ENCODE measurements around the gene ENOX1. TPM values are rescaled to one million over a fixed set of nuclear protein-coding genes. Genes with fewer than 3 reads are reported as not detected.

The ENOX1 gene
- total RNA-seq, 1 donor from 2014 or later = 1.7 TPM

GRCh38 chr13:43614063-43614462 lies 172.7 kb downstream of the ENOX1 start:
- Mint-ChIP-seq H3K27me3 (ENCODE audit: unreplicated experiment) (peaks cover 4% of the 10 kb centered on the region), H3K9me3 (ENCODE audit: unreplicated experiment) (no peaks in the 10 kb centered on the region), H3K4me3 (ENCODE audit: unreplicated experiment) (no peak overlapping the region), H3K4me1 (ENCODE audit: unreplicated experiment) (no peaks in the 10 kb centered on the region), H3K36me3 (ENCODE audit: low read depth, unreplicated experiment) (no peaks in the 10 kb centered on the region), H3K27ac (ENCODE audit: unreplicated experiment) (no peak overlapping the region)
- DNase-seq (ENCODE audit: low spot score) = no peak
- TF ChIP-seq CTCF (IDR thresholded peaks at IDR 0.05; ENCODE audit: unreplicated experiment) = no peak

- H3K4me3 Mint-ChIP-seq (ENCODE audit: unreplicated experiment) = no peak overlapping the region
- peaks cover 4% of the 10 kb centered on the region for H3K27me3 Mint-ChIP-seq (ENCODE audit: unreplicated experiment)
- H3K9me3 Mint-ChIP-seq (ENCODE audit: unreplicated experiment) = no peaks in the 10 kb centered on the region
Observed at GRCh38 chr13:43611281-43612273, 175.2 kb downstream of the ENOX1 start.

GRCh38 chr13:43608400-43609137 lies 178.2 kb downstream of the ENOX1 start:
- H3K27me3 Mint-ChIP-seq (ENCODE audit: unreplicated experiment) = no peaks in the 10 kb centered on the region
- H3K27ac Mint-ChIP-seq (ENCODE audit: unreplicated experiment) = no peak overlapping the region
- no peaks in the 10 kb centered on the region for H3K36me3 Mint-ChIP-seq (ENCODE audit: low read depth, unreplicated experiment)
- no peaks in the 10 kb centered on the region for H3K4me1 Mint-ChIP-seq (ENCODE audit: unreplicated experiment)
- H3K9me3 Mint-ChIP-seq (ENCODE audit: unreplicated experiment) = no peaks in the 10 kb centered on the region
- TF ChIP-seq CTCF (IDR thresholded peaks at IDR 0.05; ENCODE audit: unreplicated experiment) = no peak
- no peak overlapping the region for H3K4me3 Mint-ChIP-seq (ENCODE audit: unreplicated experiment)
- DNase-seq (ENCODE audit: low spot score) = no peak

More at GRCh38 chr13:43611281-43612273, 175.2 kb downstream of the ENOX1 start:
- Mint-ChIP-seq H3K27ac (ENCODE audit: unreplicated experiment) (no peak overlapping the region), H3K4me1 (ENCODE audit: unreplicated experiment) (no peaks in the 10 kb centered on the region), H3K36me3 (ENCODE audit: low read depth, unreplicated experiment) (no peaks in the 10 kb centered on the region)
- no peak for DNase-seq (ENCODE audit: low spot score)
- TF ChIP-seq CTCF (IDR thresholded peaks at IDR 0.05; ENCODE audit: unreplicated experiment) = no peak

GRCh38 chr13:43597599-43597945 lies 189.2 kb downstream of the ENOX1 start:
- peaks cover 1% of the 10 kb centered on the region for H3K27me3 Mint-ChIP-seq (ENCODE audit: unreplicated experiment)
- TF ChIP-seq CTCF (IDR thresholded peaks at IDR 0.05; ENCODE audit: unreplicated experiment) = no peak
- H3K4me3 Mint-ChIP-seq (ENCODE audit: unreplicated experiment) = no peak overlapping the region
- peaks cover 3% of the 10 kb centered on the region for H3K4me1 Mint-ChIP-seq (ENCODE audit: unreplicated experiment)
- no peak for DNase-seq (ENCODE audit: low spot score)
- H3K27ac Mint-ChIP-seq (ENCODE audit: unreplicated experiment) = no peak overlapping the region
- H3K9me3 Mint-ChIP-seq (ENCODE audit: unreplicated experiment) = no peaks in the 10 kb centered on the region
- no peaks in the 10 kb centered on the region for H3K36me3 Mint-ChIP-seq (ENCODE audit: low read depth, unreplicated experiment)
